ENCODE data around the gene NFKBIZ.

The NFKBIZ gene

DNA sequence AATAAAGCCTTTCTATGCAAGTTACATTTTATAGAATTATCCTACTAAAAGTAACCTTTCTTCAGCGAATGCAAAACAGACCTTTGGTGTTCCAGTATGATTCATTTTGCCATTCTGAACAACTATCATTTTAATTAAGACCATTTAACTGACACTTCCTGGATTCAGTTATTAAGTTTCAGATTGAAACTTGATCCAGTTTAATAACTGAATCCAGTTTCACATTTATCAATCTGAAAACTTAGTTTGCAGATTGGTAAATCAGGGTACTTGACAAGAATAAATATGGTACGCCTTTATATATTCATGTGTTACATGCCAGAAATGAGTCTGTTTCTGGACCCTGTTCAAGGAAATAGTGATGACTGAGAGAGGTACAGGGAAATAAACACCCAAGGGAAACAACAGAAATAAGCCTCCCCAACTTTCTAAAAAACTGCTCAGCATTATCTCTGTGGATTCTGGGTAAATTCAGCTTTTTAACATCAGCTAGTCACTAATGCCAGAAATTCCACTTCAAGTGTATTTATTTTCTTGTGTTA is 23.3 kb upstream of the NFKBIZ start:
- peak; percentile 19 for DNase-seq (ENCODE audit: low read depth)

DNA sequence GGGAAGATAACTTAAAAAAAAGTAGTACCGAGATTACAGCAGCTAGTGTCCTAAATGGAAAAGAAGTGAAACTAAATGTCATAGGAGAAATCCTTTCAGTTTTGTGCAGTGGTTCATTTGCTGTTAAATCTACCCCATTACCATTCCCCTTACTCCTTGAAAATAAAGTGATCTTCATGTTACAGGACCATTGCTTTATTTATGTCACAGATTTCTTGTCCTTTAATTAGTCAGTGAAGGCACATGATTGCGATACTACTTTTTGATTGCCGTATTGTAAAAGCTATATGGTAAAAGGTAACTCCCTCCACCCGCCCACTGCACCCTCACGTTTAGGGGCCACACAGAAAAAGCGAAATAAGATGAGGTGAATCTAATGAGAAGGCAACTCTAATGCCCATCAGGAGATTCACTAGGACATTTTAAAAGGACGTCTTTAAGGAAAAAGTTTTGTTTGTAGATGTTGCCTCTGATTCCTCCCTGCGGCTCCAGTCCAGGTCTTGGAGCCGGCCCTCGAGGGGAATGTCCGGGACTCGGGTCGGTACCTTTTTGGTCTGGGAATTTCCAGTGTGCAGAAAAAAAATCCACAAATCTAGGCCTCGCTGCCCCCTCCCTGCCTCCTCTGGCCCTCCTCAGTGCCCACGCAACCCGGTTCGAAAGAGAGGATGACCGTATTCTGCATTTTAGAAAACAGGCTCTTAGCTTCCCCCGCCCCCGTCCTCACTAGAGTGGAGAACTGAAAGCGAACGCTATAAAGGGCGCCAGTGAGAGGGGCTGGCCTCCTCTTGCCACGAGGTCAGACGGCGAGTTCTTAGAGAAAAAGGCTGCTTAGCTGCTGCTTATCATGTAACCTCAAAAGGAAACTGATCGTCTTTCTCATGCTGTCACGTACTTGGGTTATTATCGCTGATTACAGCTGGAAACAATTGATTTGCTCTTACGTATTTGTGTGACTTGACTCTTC is 21.8 kb upstream of the NFKBIZ start:
- peak; percentile 84 for DNase-seq (ENCODE audit: low read depth)

GRCh38 chr3:101828276-101828675 is 21.0 kb upstream of the NFKBIZ start:
- peak; percentile 25 for DNase-seq (ENCODE audit: low read depth)

DNA sequence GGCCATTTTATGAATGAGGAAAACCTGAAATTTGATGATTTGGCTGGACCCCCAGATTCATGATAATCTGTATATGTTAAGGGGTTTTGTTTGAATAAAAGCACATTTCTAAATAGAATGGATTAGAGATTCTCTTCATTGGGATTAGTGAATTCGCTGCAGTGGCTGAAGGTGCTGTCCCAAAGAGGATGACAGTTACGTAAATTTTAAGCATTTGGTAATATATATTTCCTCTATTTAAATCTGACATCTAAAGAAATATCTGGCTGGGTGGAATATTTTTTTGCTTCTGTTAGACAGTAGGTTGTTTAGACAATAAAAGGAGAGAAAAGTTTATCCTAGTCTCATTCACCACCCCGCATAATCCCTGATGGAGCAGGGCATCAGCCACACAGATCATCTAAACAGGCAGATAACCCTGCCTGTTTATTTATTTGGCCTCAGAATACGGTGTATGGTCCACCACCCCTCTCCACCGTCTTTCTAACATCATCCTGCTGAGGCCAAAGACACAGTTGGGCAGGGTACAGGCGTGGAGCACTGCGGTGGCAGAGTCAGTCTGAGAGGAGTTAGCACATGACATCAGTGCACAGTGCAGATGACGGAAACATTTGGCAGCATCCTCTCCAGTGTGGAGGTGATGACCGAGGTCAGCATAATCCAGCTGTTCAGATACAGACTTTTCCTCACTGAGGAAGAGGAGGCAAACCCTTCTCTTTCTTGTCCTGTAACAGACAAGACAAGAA is 20.4 kb upstream of the NFKBIZ start:
- DNase-seq (ENCODE audit: low read depth): peak; percentile 71

GRCh38 chr3:101829437-101829830 is 19.9 kb upstream of the NFKBIZ start:
- DNase-seq (ENCODE audit: low read depth): no peak

DNA sequence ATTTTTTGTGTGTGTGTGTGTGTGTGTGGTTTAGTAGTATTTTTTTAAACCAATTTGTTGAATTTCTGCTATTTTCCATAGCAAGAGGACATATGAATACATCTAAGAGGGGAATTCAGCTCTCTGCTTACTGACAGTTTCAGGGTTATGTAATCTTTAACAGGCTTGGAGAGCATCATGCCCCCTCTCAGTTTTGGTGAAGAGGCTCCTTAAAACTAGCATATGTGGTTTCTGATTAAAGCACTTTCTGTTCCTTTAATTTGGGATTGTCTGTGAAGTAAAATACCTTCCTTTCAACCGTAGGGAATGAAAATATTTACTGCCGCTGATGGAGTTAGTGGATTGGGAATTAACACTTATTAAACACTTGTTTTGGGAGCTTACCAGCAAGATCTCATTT is 19.4 kb upstream of the NFKBIZ start:
- no peak for DNase-seq (ENCODE audit: low read depth)

- DNase-seq (ENCODE audit: low read depth): no peak
Measured at GRCh38 chr3:101833446-101833974, 15.8 kb upstream of the NFKBIZ start.

- DNase-seq (ENCODE audit: low read depth): no peak
Measured at GRCh38 chr3:101835676-101836075, 13.6 kb upstream of the NFKBIZ start.

DNA sequence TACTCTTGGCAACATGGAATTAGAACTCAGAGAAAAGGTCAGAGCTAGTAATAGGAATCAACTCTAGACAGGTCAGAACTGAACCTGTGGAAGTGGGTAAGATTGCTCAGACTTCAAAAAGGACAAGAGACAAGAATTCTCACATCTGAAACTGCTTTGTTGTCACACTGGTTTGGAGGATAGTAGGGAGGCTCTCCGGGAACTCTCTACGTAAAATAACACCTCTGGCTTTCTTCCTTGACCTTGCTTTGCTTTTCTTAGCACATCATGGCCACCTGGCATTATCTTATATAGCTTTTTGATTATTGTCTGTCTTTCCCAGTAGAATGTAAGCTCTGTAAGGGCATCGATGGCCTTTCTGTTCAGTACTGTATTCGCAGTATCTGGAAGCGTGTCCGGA is 13.2 kb upstream of the NFKBIZ start:
- no peak for DNase-seq (ENCODE audit: low read depth)

DNA sequence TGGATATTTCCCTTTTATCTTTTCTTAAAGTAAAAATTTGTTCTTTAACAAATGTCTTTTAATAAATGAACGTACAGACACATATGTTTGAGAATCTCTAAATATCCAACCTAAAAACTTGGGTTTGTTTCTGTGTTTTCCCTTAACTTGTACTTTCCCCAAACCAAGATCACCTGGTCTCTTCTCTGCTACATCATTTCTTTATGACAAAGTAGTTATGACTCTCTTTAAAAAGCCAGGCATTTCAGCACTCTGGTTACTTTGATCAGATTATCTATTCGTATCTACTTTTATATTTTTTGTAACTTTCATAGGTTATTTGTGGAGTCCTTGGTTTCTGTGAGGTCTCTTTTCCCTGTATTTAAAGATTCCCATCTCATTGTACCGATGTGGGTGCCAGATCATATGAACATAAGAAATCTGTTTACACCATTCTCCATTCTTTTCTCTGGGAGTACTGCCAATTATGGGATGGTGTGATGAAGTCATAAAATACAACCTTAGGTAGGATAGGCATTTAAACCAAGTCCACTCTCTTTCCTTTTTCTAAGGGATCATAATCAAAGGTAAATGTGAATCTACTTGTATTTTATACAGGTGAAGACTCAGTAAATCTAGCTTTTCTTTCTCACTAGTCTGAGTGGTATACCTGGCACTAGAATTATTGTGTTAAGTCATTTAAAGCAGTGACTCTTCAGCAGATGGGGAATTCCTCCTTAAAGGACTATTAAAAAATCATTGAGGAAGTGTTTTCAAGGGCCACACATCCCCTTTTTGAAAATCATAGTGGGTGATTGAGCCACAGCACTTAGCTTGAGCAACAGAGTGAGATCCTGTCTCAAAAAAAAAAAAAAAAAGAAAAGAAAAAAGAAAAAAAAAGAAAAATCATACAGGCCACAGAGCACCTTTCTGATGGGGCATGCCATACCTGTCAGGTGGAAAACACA is 12.4 kb upstream of the NFKBIZ start:
- DNase-seq (ENCODE audit: low read depth): peak; percentile 79

- no peak for DNase-seq (ENCODE audit: low read depth)
Measured at GRCh38 chr3:101838691-101839090, 10.6 kb upstream of the NFKBIZ start.

DNA sequence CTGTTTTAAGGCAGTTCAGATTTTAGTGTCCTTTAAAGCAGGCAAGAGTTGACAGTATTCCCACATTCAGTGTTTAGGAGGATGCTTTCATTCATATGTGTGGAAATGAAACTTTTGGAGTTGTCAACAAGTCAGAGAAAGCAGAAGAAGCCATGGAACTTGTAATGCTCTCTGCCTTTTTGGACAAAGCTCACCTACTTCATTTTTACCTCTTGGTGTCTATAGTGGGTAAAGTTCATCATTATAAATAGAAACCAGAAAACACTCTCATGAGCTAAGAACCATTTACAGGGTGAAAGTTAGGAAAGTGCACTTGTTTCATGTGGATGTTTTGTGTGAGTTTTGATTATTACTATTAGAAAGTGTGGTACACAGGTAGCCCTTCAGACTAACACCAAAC is 9.2 kb upstream of the NFKBIZ start:
- no peak for DNase-seq (ENCODE audit: low read depth)

- DNase-seq (ENCODE audit: low read depth): peak; percentile 86
Measured at GRCh38 chr3:101842245-101842934, 6.9 kb upstream of the NFKBIZ start.

DNA sequence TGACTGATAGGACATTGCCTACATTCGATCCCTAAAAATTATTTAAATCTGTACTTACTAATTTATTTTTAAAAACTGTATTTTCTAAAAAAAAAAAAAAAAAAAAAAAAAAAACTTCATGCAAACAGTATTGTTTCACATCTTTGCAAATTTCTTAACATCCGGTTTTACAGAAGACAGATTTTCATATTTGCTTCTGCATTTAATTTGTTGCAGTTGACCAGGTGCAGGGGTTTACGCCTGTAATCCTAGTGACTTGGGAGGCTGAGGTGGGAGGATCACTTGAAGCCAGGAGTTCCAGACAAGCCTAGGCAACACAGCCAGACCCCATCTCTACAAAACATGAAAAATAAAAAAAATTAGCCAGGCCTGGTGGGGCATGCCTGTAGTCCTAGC is 6.4 kb upstream of the NFKBIZ start:
- no peak for DNase-seq (ENCODE audit: low read depth)

- DNase-seq (ENCODE audit: low read depth): no peak
Measured at GRCh38 chr3:101845425-101845824, 3.9 kb upstream of the NFKBIZ start.

DNA sequence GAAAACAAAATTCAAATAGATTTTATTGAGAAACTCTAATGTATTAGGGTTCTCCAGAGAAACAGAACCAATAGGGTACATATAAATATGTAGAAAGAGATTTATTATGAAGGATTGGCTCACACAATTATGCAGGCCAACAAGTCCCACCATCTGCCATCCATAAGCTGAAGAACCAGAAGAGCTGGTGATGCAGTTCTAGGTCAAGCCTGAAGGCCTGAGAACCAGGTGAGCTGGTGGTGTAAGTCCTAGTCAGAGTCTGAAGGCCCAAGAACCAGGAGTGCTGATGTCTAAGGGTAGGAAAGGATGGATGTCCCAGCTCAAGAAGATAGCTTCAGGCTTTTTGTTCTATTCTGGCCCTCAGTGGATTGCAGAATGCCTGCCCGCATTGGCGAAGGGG is 2.6 kb upstream of the NFKBIZ start:
- no peak for DNase-seq (ENCODE audit: low read depth)

GRCh38 chr3:101847328-101847727 is 2.0 kb upstream of the NFKBIZ start:
- DNase-seq (ENCODE audit: low read depth): peak; percentile 63

DNA sequence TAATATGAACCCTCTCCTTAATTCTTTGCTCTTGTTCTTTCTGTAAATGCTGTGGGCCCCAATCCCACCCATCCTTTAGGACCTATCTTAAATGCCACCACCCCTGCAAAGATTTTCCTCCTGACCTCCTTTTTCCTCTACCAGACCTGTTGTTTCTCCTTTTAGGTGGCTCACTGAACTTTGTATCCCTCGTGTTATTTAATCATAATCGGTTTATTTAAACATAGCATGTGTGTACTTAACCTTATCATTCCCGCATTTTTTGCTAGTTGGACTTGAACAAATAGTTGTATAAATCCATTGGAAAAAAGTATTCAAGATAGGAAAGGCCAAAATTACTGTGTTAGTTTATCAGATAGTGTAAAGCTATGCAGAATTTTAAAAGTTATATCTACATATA is 988 bp upstream of the NFKBIZ start:
- DNase-seq (ENCODE audit: low read depth): no peak

DNA sequence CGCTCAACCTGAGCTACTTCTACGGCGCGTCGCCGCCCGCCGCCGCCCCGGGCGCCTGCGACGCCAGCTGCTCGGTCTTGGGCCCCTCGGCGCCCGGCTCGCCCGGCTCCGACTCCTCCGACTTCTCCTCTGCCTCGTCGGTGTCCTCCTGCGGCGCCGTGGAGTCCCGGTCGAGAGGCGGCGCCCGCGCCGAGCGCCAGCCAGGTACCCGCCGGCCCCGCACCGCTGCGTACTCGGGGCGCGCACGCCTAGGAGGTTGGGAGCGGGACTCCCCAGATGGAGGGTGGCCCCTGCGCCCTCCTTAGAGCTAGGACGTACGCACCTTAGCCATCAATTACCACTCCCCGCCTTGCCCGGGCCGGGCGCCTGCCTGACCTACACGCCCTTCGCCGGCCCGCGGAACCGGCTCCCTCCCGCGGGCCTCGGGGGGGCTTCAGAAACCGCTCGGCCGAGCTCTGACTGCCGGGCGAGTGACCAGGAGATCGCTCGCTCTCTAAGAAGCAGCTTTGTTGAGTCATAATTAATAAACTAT is 466 bp downstream of the NFKBIZ start:
- DNase-seq (ENCODE audit: low read depth): peak; percentile 36

DNA sequence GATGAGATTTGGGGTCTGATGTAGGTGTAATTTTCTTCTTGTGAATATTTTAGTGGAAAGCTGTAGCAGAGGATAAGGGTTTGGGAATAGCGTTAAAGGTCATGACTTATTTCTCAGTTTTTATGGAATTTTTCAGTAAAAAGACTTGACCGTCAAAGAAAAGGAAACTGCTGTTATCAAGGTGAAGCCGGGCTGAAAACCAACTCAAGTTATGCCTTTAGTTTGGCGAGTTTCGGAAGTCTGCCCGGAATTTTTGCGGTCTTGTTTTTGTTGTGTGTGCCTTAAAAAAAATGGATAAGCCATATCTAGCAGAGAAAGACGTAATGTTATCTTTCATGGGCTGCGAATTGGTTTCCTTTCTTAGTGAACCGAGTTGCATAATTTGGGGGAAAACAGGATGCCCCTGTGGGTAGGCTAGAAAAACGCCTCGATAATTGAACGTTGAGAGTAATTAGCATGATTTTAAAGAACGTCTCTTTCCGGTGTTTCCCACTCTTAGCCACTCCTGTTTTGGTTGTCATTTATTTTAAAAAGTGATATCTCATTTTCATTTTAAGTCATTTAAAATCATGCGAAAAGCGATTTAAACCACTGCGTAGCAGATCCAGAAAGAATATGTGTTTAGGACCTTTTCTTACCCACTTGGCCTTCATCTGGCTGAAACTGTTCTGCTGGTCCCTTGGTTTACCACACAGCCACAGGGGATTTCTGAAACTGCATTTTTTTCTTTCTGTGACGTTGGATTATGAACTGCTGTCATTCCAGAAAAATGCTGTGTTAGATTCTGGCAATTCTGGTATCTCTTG is 1.1 kb downstream of the NFKBIZ start:
- DNase-seq (ENCODE audit: low read depth): peak; percentile 80

Measured in EH (cell line).